ENCODE measurements around the gene RIPOR3.

GRCh38 chr20:50691573-50692551, 520 bp upstream of the RIPOR3 start:
- TF ChIP-seq POLR2A (IDR thresholded peaks at IDR 0.05; ENCODE audit: low read depth, low read length) (no peak), POLR2AphosphoS5 (IDR thresholded peaks at IDR 0.05; ENCODE audit: low read depth, low read length) (no peak), TAF1 (IDR thresholded peaks at IDR 0.05; ENCODE audit: borderline replicate concordance, low read depth, low read length) (no peak)
